Colonic mucosa (tissue), 4 donors: Measurements from ENCODE around the gene TK2. TPM values are rescaled to one million over a fixed set of nuclear protein-coding genes. Genes with fewer than 3 reads are reported as not detected.

Source experiments
- DNase-seq: peaks from one replicate; pipeline ENCODE4 v3.0.0-alpha.2; 2020
- H3K27ac ChIP-seq: fragments of 200-600 bp; one replicate; pipeline ENCODE4 v1.8.0; 2021
- H3K27me3 ChIP-seq: fragments of 200-600 bp; one replicate; pipeline ENCODE4 v1.8.0; 2021
- H3K36me3 ChIP-seq: fragments of 200-600 bp; one replicate; pipeline ENCODE4 v1.8.0; 2021
- H3K4me1 ChIP-seq: fragments of 200-600 bp; one replicate; pipeline ENCODE4 v1.8.0; 2021; ENCODE audit warnings: mild to moderate bottlenecking
- H3K4me3 ChIP-seq: fragments of 200-600 bp; one replicate; pipeline ENCODE4 v1.8.0; 2021
- H3K9ac ChIP-seq, 2 donors: one replicate each; pipeline ENCODE4 v1.7.0; 2013; ENCODE audit warnings: control low read depth in 2 of 2, low read depth in 2 of 2, low read length in 2 of 2
- H3K9me3 ChIP-seq: fragments of 200-600 bp; one replicate; pipeline ENCODE4 v1.8.0; 2021
- CTCF ChIP-seq: fragments of 200-600 bp; IDR thresholded peaks from one replicate; pipeline ENCODE4 v1.8.0; 2022; ENCODE audit warnings: antibody characterized with exemption, mild to moderate bottlenecking
- intact Hi-C: fragments of 100-400 bp; cut with DNase I; formaldehyde crosslinking; loops from one replicate; pipeline ENCODE4 v1.14.1; 2022
- total RNA-seq, 2 donors: library from RNA; stranded (reverse); fragmentation: NEBNext Ultra II Directional in 1 of 2; extraction: Animal tissue kit (Norgen Biotek cat#: 25700) in 1 of 2; gene quantifications; one replicate each; pipeline ENCODE4 v1.2.1, GENCODE V29; 2021
- donor health status: healthy.
- donor health status: DM: no; HTN: no; CAD: no.
- donor health status: DM: no; HTN: no; CAD: no.

TK2 gene
- total RNA-seq, 2 donors from 2014 or later: 11.9 to 17.0 TPM

- peaks cover 5% of the 10 kb centered on the region for H3K4me1 ChIP-seq
- peak; percentile 47 for DNase-seq
- peak overlapping the region in 1 of 2 donors; percentile 78 for H3K9ac ChIP-seq
- no peak overlapping the region for H3K4me3 ChIP-seq
- H3K9me3 ChIP-seq: no peaks in the 10 kb centered on the region
- H3K27ac ChIP-seq: peak overlapping the region; percentile 86
- TF ChIP-seq CTCF: peak; percentile 19
- intact Hi-C loops: loop anchor here (5.0 kb wide), 1 partner anchor 34 kb away; no protein-coding TSS in a partner anchor
- H3K36me3 ChIP-seq: no peaks in the 10 kb centered on the region
- H3K27me3 ChIP-seq: no peaks in the 10 kb centered on the region
Measured at GRCh38 chr16:66551348-66551759, 1.4 kb upstream of the TK2 start.

- Histone ChIP-seq H3K36me3 (no peaks in the 10 kb centered on the region), H3K4me1 (no peaks in the 10 kb centered on the region), H3K27me3 (no peaks in the 10 kb centered on the region), H3K9ac (peak overlapping the region; percentile 89 to 92), H3K27ac (peak overlapping the region; percentile 94), H3K9me3 (no peaks in the 10 kb centered on the region), H3K4me3 (peak overlapping the region; percentile 74)
- intact Hi-C loops: no loop called here
- no peak for TF ChIP-seq CTCF
- no peak for DNase-seq
Measured at GRCh38 chr16:66548868-66549267, 1.1 kb downstream of the TK2 start.

GRCh38 chr16:66548068-66548467 is 1.9 kb downstream of the TK2 start:
- Histone ChIP-seq H3K4me1 (no peaks in the 10 kb centered on the region), H3K27ac (peak overlapping the region; percentile 3), H3K27me3 (no peaks in the 10 kb centered on the region), H3K4me3 (no peak overlapping the region), H3K9ac (no peak overlapping the region), H3K9me3 (no peaks in the 10 kb centered on the region), H3K36me3 (no peaks in the 10 kb centered on the region)
- no peak for DNase-seq
- intact Hi-C loops: no loop called here
- no peak for TF ChIP-seq CTCF

GRCh38 chr16:66547101-66547989 is 2.6 kb downstream of the TK2 start:
- Histone ChIP-seq H3K36me3 (no peaks in the 10 kb centered on the region), H3K27me3 (no peaks in the 10 kb centered on the region), H3K27ac (no peak overlapping the region), H3K4me1 (no peaks in the 10 kb centered on the region), H3K4me3 (no peak overlapping the region), H3K9ac (no peak overlapping the region), H3K9me3 (no peaks in the 10 kb centered on the region)
- no peak for DNase-seq
- TF ChIP-seq CTCF: no peak
- intact Hi-C loops: no loop called here

GRCh38 chr16:66544016-66544757 is 5.7 kb downstream of the TK2 start:
- H3K4me1 ChIP-seq: no peaks in the 10 kb centered on the region
- intact Hi-C loops: no loop called here
- no peak for DNase-seq
- TF ChIP-seq CTCF: no peak
- no peak overlapping the region for H3K27ac ChIP-seq
- no peak overlapping the region for H3K9ac ChIP-seq
- H3K4me3 ChIP-seq: no peak overlapping the region
- no peaks in the 10 kb centered on the region for H3K27me3 ChIP-seq
- H3K36me3 ChIP-seq: no peaks in the 10 kb centered on the region
- no peaks in the 10 kb centered on the region for H3K9me3 ChIP-seq
